Measurements from ENCODE around the gene AP1B1. TPM values are rescaled to one million over a fixed set of nuclear protein-coding genes. Genes with fewer than 3 reads are reported as not detected.
A peak's percentile ranks its signal among the peaks of the same experiment; 100 is the strongest.

AP1B1 gene
- total and polyA plus RNA-seq, 2 donors (not counting 1 experiment from before 2014, with no cell fraction given), result 44.1 to 45.6 TPM

- H3K27ac ChIP-seq (ENCODE audit: insufficient read depth, low read length), result peak within 1 kb of the TSS; percentile 40
- peak within 1 kb of the TSS; percentile 72 for H3K9ac ChIP-seq (ENCODE audit: insufficient read depth, low read length)
- peaks cover 2% of the 10 kb centered on the region for H3K36me3 ChIP-seq (ENCODE audit: control insufficient read depth, insufficient read depth, low read length)
- H2AFZ ChIP-seq (ENCODE audit: low read length), result peak within 1 kb of the TSS; percentile 97
- peak within 1 kb of the TSS; percentile 71 for H3K4me2 ChIP-seq (ENCODE audit: extremely low read depth, insufficient read depth, low read length)
- peaks cover 14% of the 10 kb centered on the region for H3K79me2 ChIP-seq (ENCODE audit: control insufficient read depth, insufficient read depth, low read length)
- no peaks in the 10 kb centered on the region for H3K9me3 ChIP-seq (ENCODE audit: control insufficient read depth, insufficient read depth, low read depth, low read length)
- peak; percentile 80 for DNase-seq (ENCODE audit: low read depth in 2 of 2)
- peaks cover 15% of the 10 kb centered on the region for H3K4me1 ChIP-seq (ENCODE audit: control insufficient read depth, extremely low read depth, insufficient read depth, low read length)
- TF ChIP-seq EZH2 (IDR thresholded peaks at IDR 0.05; ENCODE audit: low read length, missing control alignments) (no peak), CTCF (conservative IDR thresholded peaks at IDR 0.05 in 1 of 2, IDR thresholded peaks at IDR 0.05 in 1 of 2; ENCODE audit: low read depth in 1 of 2, low read length in 2 of 2) (peak; percentile 43 to 64)
- H3K4me3 ChIP-seq (replicated peaks in 1 of 4; ENCODE audit: control extremely low read depth in 1 of 4, insufficient read depth in 1 of 4, low read depth in 3 of 4, low read length in 4 of 4), result peak within 1 kb of the TSS; percentile 54 to 89 (median 79)
- no peaks in the 10 kb centered on the region for H4K20me1 ChIP-seq (ENCODE audit: control insufficient read depth, extremely low read depth, insufficient read depth, low read length)
- H3K27me3 ChIP-seq (ENCODE audit: control insufficient read depth, insufficient read depth, low read length), result no peaks in the 10 kb centered on the region
These were observed 82.1 kb downstream of the AP1B1 start, which contains the start of gene GAS2L1 for GRCh38 chr22:29306175-29306834. Gene GAS2L1, plus strand, starts transcription at chr22:29306650. Its CDS starts 1,456 bp downstream, at chr22:29308106.

- no peak overlapping the region for H3K27ac ChIP-seq (ENCODE audit: insufficient read depth, low read length)
- peaks cover 14% of the 10 kb centered on the region for H3K4me1 ChIP-seq (ENCODE audit: control insufficient read depth, extremely low read depth, insufficient read depth, low read length)
- H3K9ac ChIP-seq (ENCODE audit: insufficient read depth, low read length), result no peak overlapping the region
- H4K20me1 ChIP-seq (ENCODE audit: control insufficient read depth, extremely low read depth, insufficient read depth, low read length), result no peaks in the 10 kb centered on the region
- peaks cover 2% of the 10 kb centered on the region for H3K36me3 ChIP-seq (ENCODE audit: control insufficient read depth, insufficient read depth, low read length)
- DNase-seq (ENCODE audit: low read depth in 2 of 2), result no peak
- H3K27me3 ChIP-seq (ENCODE audit: control insufficient read depth, insufficient read depth, low read length), result no peaks in the 10 kb centered on the region
- H3K4me3 ChIP-seq (replicated peaks in 1 of 4; ENCODE audit: control extremely low read depth in 1 of 4, insufficient read depth in 1 of 4, low read depth in 3 of 4, low read length in 4 of 4), result peak overlapping the region in 1 of 4 experiments; percentile 89
- H3K79me2 ChIP-seq (ENCODE audit: control insufficient read depth, insufficient read depth, low read length), result peaks cover 14% of the 10 kb centered on the region
- no peak for TF ChIP-seq CTCF (conservative IDR thresholded peaks at IDR 0.05 in 1 of 2, IDR thresholded peaks at IDR 0.05 in 1 of 2; ENCODE audit: low read depth in 1 of 2, low read length in 2 of 2)
- TF ChIP-seq EZH2 (IDR thresholded peaks at IDR 0.05; ENCODE audit: low read length, missing control alignments), result no peak
- no peak overlapping the region for H3K4me2 ChIP-seq (ENCODE audit: extremely low read depth, insufficient read depth, low read length)
- no peaks in the 10 kb centered on the region for H3K9me3 ChIP-seq (ENCODE audit: control insufficient read depth, insufficient read depth, low read depth, low read length)
- peak overlapping the region; percentile 20 for H2AFZ ChIP-seq (ENCODE audit: low read length)
These were observed 82.6 kb downstream of the AP1B1 start for GRCh38 chr22:29305836-29306174.

- DNase-seq (ENCODE audit: low read depth in 2 of 2), result no peak
- no peaks in the 10 kb centered on the region for H3K27me3 ChIP-seq (ENCODE audit: control insufficient read depth, insufficient read depth, low read length)
- H3K79me2 ChIP-seq (ENCODE audit: control insufficient read depth, insufficient read depth, low read length), result peaks cover 5% of the 10 kb centered on the region
- no peak overlapping the region for H3K4me3 ChIP-seq (replicated peaks in 1 of 4; ENCODE audit: control extremely low read depth in 1 of 4, insufficient read depth in 1 of 4, low read depth in 3 of 4, low read length in 4 of 4)
- H3K4me2 ChIP-seq (ENCODE audit: extremely low read depth, insufficient read depth, low read length), result no peak overlapping the region
- H3K9ac ChIP-seq (ENCODE audit: insufficient read depth, low read length), result no peak overlapping the region
- no peak overlapping the region for H3K27ac ChIP-seq (ENCODE audit: insufficient read depth, low read length)
- TF ChIP-seq EZH2 (IDR thresholded peaks at IDR 0.05; ENCODE audit: low read length, missing control alignments), result no peak
- no peak for TF ChIP-seq CTCF (conservative IDR thresholded peaks at IDR 0.05 in 1 of 2, IDR thresholded peaks at IDR 0.05 in 1 of 2; ENCODE audit: low read depth in 1 of 2, low read length in 2 of 2)
- H4K20me1 ChIP-seq (ENCODE audit: control insufficient read depth, extremely low read depth, insufficient read depth, low read length), result no peaks in the 10 kb centered on the region
- no peak overlapping the region for H2AFZ ChIP-seq (ENCODE audit: low read length)
- no peaks in the 10 kb centered on the region for H3K4me1 ChIP-seq (ENCODE audit: control insufficient read depth, extremely low read depth, insufficient read depth, low read length)
- no peaks in the 10 kb centered on the region for H3K9me3 ChIP-seq (ENCODE audit: control insufficient read depth, insufficient read depth, low read depth, low read length)
- peaks cover 9% of the 10 kb centered on the region for H3K36me3 ChIP-seq (ENCODE audit: control insufficient read depth, insufficient read depth, low read length)
These were observed 85.5 kb downstream of the AP1B1 start for GRCh38 chr22:29302681-29303465.
